Amniotic epithelial cell (primary cell): ENCODE data around the gene CTNNA2.

Source experiments
- DNase-seq: peaks from one replicate; pipeline ENCODE4 v3.0.0-alpha.2; 2010; ENCODE audit warnings: low read depth

CTNNA2 gene

GRCh38 chr2:79855264-79856006 is 342.6 kb downstream of the CTNNA2 start:
- no peak for DNase-seq

GRCh38 chr2:79857888-79858287 is 345.0 kb downstream of the CTNNA2 start:
- DNase-seq: no peak

- DNase-seq: peak; percentile 15
Measured at GRCh38 chr2:79860228-79861058, 347.6 kb downstream of the CTNNA2 start.

GRCh38 chr2:79861059-79861374 is 348.2 kb downstream of the CTNNA2 start:
- no peak for DNase-seq

- DNase-seq: no peak
Measured at GRCh38 chr2:79862756-79863155, 349.9 kb downstream of the CTNNA2 start.

GRCh38 chr2:79872656-79873055 is 359.8 kb downstream of the CTNNA2 start:
- no peak for DNase-seq

- no peak for DNase-seq
Measured at GRCh38 chr2:79874015-79874414, 361.2 kb downstream of the CTNNA2 start.

- DNase-seq: no peak
Measured at GRCh38 chr2:79876430-79876829, 363.6 kb downstream of the CTNNA2 start.

GRCh38 chr2:79882548-79882947 is 369.7 kb downstream of the CTNNA2 start:
- no peak for DNase-seq

GRCh38 chr2:79887747-79888374 is 375.0 kb downstream of the CTNNA2 start:
- DNase-seq: peak; percentile 65

- no peak for DNase-seq
Measured at GRCh38 chr2:79892123-79892522, 379.3 kb downstream of the CTNNA2 start.

- no peak for DNase-seq
Measured at GRCh38 chr2:79899196-79899595, 386.3 kb downstream of the CTNNA2 start.

GRCh38 chr2:79901161-79901560 is 388.3 kb downstream of the CTNNA2 start:
- DNase-seq: no peak

- no peak for DNase-seq
Measured at GRCh38 chr2:79903222-79904000, 390.6 kb downstream of the CTNNA2 start.

- DNase-seq: no peak
Measured at GRCh38 chr2:79906139-79906890, 393.5 kb downstream of the CTNNA2 start.

- no peak for DNase-seq
Measured at GRCh38 chr2:79909521-79909920, 396.7 kb downstream of the CTNNA2 start.

- no peak for DNase-seq
Measured at GRCh38 chr2:79910643-79911042, 397.8 kb downstream of the CTNNA2 start.

- DNase-seq: no peak
Measured at GRCh38 chr2:79915455-79915854, 402.6 kb downstream of the CTNNA2 start.

GRCh38 chr2:79916285-79916684 is 403.4 kb downstream of the CTNNA2 start:
- no peak for DNase-seq

- DNase-seq: no peak
Measured at GRCh38 chr2:79920512-79921076, 407.7 kb downstream of the CTNNA2 start.

- DNase-seq: no peak
Measured at GRCh38 chr2:79929624-79930023, 416.8 kb downstream of the CTNNA2 start.
